Thyroid gland (tissue), 4 donors: ENCODE results near the gene IFNAR1. TPM values are rescaled to one million over a fixed set of nuclear protein-coding genes. Genes with fewer than 3 reads are reported as not detected.

Experiments
- DNase-seq, 2 donors: peaks; one replicate each; pipeline ENCODE4 v3.0.0-alpha.2; 2019
- H3K27ac ChIP-seq, 3 donors: fragments of 200-600 bp; sonication (generic); 1 replicate in 2 of 3; 2 replicates in 1 of 3; pipeline ENCODE4 v1.5.1; 2016 to 2019; ENCODE audit warnings: mild to moderate bottlenecking in 1 of 3, moderate library complexity in 1 of 3
- H3K27me3 ChIP-seq: fragments of 200-600 bp; sonication (generic); one replicate; pipeline ENCODE4 v1.5.1; 2019
- H3K36me3 ChIP-seq, 2 donors: fragments of 200-600 bp; sonication (generic); one replicate each; pipeline ENCODE4 v1.5.1; 2016 to 2019
- H3K4me1 ChIP-seq, 2 donors: fragments of 200-600 bp; sonication (generic); one replicate each; pipeline ENCODE4 v1.5.1; 2017 to 2019
- H3K4me3 ChIP-seq, 3 donors: fragments of 200-600 bp; sonication (generic); replicated peaks in 1 of 3; 1 replicate in 2 of 3; 2 replicates in 1 of 3; pipeline ENCODE4 v1.5.1; 2016; ENCODE audit warnings: mild to moderate bottlenecking in 1 of 3
- H3K9me3 ChIP-seq: fragments of 200-600 bp; sonication (generic); one replicate; pipeline ENCODE4 v1.5.1; 2017
- CTCF ChIP-seq, 6 experiments: fragments of 200-600 bp in 3 of 6; fragments of 450-650 bp in 3 of 6; sonication (generic) in 3 of 6; IDR thresholded peaks; one replicate each; pipeline ENCODE4 v1.5.1; 2016 to 2019; ENCODE audit warnings: antibody characterized with exemption in 6 of 6, mild to moderate bottlenecking in 2 of 6, inconsistent platforms in 1 of 6, moderate library complexity in 1 of 6
- POLR2A ChIP-seq, 2 donors: fragments of 450-650 bp; IDR thresholded peaks; one replicate each; pipeline ENCODE4 v1.6.1; 2017; ENCODE audit warnings: antibody characterized with exemption in 2 of 2, mild to moderate bottlenecking in 2 of 2, moderate library complexity in 1 of 2
- WGBS, 2 donors: methylation state at CpG; one replicate each; pipeline ENCODE4 v1.1.5; 2017; 5-methylcytosine and 5-hydroxymethylcytosine counted together
- intact Hi-C: fragments of 100-400 bp; cut with DNase I; formaldehyde crosslinking; loops from one replicate; pipeline ENCODE4 v1.15.1; 2023
- total RNA-seq, 4 donors: library from RNA; depleted of rRNA; stranded (reverse); fragments of >200 nt; gene quantifications; one replicate each; pipeline ENCODE4 v1.2.3, GENCODE V29; 2016

IFNAR1 gene
- total RNA-seq, 4 donors from 2014 or later, result 37.0 to 51.2 (median 42.4) TPM

- Histone ChIP-seq H3K27ac (no peak overlapping the region), H3K9me3 (no peaks in the 10 kb centered on the region), H3K27me3 (no peaks in the 10 kb centered on the region), H3K4me3 (no peak overlapping the region), H3K36me3 (peaks cover 0 to 2% of the 10 kb centered on the region in 2 donors), H3K4me1 (no peaks in the 10 kb centered on the region)
- intact Hi-C loops, result no loop called here
- WGBS, 2 donors, result 95 to 97% methylated on average over 1 of the region's 1 CpG
- no peak for DNase-seq
- no peak for TF ChIP-seq CTCF (IDR thresholded peaks at IDR 0.05)
- TF ChIP-seq POLR2A (IDR thresholded peaks at IDR 0.05), result no peak
These were observed 14.4 kb downstream of the IFNAR1 start for GRCh38 chr21:33339135-33339534.

GRCh38 chr21:33339918-33340317, 15.1 kb downstream of the IFNAR1 start:
- no peak for DNase-seq
- no peak overlapping the region for H3K4me3 ChIP-seq
- no peak for TF ChIP-seq POLR2A (IDR thresholded peaks at IDR 0.05)
- no peak for TF ChIP-seq CTCF (IDR thresholded peaks at IDR 0.05)
- H3K27me3 ChIP-seq, result no peaks in the 10 kb centered on the region
- WGBS, 2 donors, result 67 to 73% methylated on average over 2 of the region's 2 CpGs
- intact Hi-C loops, result no loop called here
- H3K9me3 ChIP-seq, result no peaks in the 10 kb centered on the region
- no peak overlapping the region for H3K27ac ChIP-seq
- H3K4me1 ChIP-seq, result peaks cover 3 to 5% of the 10 kb centered on the region in 2 donors
- peaks cover 0 to 2% of the 10 kb centered on the region in 2 donors for H3K36me3 ChIP-seq

- intact Hi-C loops, result no loop called here
- Histone ChIP-seq H3K4me1 (peaks cover 15 to 27% of the 10 kb centered on the region in 2 donors), H3K27ac (peak overlapping the region; percentile 53 to 75 (median 65)), H3K4me3 (no peak overlapping the region), H3K36me3 (peaks cover 0 to 6% of the 10 kb centered on the region in 2 donors), H3K9me3 (no peaks in the 10 kb centered on the region), H3K27me3 (no peaks in the 10 kb centered on the region)
- peak; percentile 74 to 84 for DNase-seq
- WGBS, 2 donors, result 59 to 67% methylated on average over 5 of the region's 5 CpGs
- no peak for TF ChIP-seq POLR2A (IDR thresholded peaks at IDR 0.05)
- no peak for TF ChIP-seq CTCF (IDR thresholded peaks at IDR 0.05)
These were observed 21.0 kb downstream of the IFNAR1 start for GRCh38 chr21:33345751-33346238.

- no peak for DNase-seq
- Histone ChIP-seq H3K36me3 (peaks cover 0 to 6% of the 10 kb centered on the region in 2 donors), H3K4me1 (peaks cover 21 to 27% of the 10 kb centered on the region in 2 donors), H3K4me3 (no peak overlapping the region), H3K9me3 (no peaks in the 10 kb centered on the region), H3K27me3 (no peaks in the 10 kb centered on the region), H3K27ac (no peak overlapping the region)
- intact Hi-C loops, result no loop called here
- TF ChIP-seq CTCF (IDR thresholded peaks at IDR 0.05) (no peak), POLR2A (IDR thresholded peaks at IDR 0.05) (no peak)
- 68 to 81% methylated on average over 3 of the region's 3 CpGs for WGBS, 2 donors
These were observed 23.9 kb downstream of the IFNAR1 start for GRCh38 chr21:33348706-33349105.

- Histone ChIP-seq H3K36me3 (peaks cover 4 to 5% of the 10 kb centered on the region in 2 donors), H3K4me3 (no peak overlapping the region), H3K27ac (peak overlapping the region in 1 of 3 donors; percentile 11), H3K27me3 (no peaks in the 10 kb centered on the region), H3K9me3 (no peaks in the 10 kb centered on the region), H3K4me1 (peaks cover 13 to 17% of the 10 kb centered on the region in 2 donors)
- intact Hi-C loops, result no loop called here
- no peak for DNase-seq
- WGBS, 2 donors, result 89% methylated on average over 3 of the region's 3 CpGs
- TF ChIP-seq POLR2A (IDR thresholded peaks at IDR 0.05), result no peak
- no peak for TF ChIP-seq CTCF (IDR thresholded peaks at IDR 0.05)
These were observed 25.9 kb downstream of the IFNAR1 start for GRCh38 chr21:33350676-33351075.
